H7 (cell line): ENCODE results near the gene FBLN2. TPM values are rescaled to one million over a fixed set of nuclear protein-coding genes. Genes with fewer than 3 reads are reported as not detected.

ENCODE experiments used
- DNase-seq: peaks from one replicate; pipeline ENCODE4 v3.0.0; 2012
- H3K27me3 ChIP-seq: 2 replicates; pipeline ENCODE4 v1.6.0; 2011; ENCODE audit warnings: mild to moderate bottlenecking, low read length; ENCODE audit not compliant: control insufficient read depth, insufficient read depth
- H3K36me3 ChIP-seq: replicated peaks from 2 replicates; pipeline ENCODE4 v1.5.1; 2011; ENCODE audit warnings: low read length; ENCODE audit not compliant: control insufficient read depth, insufficient read depth
- H3K4me3 ChIP-seq: 2 replicates; pipeline ENCODE4 v1.5.1; 2011; ENCODE audit warnings: low read depth, mild to moderate bottlenecking, control low read depth, low read length, moderate library complexity; ENCODE audit not compliant: insufficient read depth
- total RNA-seq: library from RNA; depleted of rRNA; stranded (reverse); fragments of >200 nt; shearing (Covaris generic); gene quantifications from 2 replicates; pipeline ENCODE4 v1.2.3, GENCODE V29; 2014; rRNA removed

The FBLN2 gene
- total RNA-seq, 1 experiment from 2014 or later, result 27.4 TPM

- Histone ChIP-seq H3K36me3 (no peaks in the 10 kb centered on the region), H3K4me3 (no peak overlapping the region), H3K27me3 (no peaks in the 10 kb centered on the region)
- no peak for DNase-seq
Measured at GRCh38 chr3:13684350-13684749, 135.4 kb downstream of the FBLN2 start.

GRCh38 chr3:13684854-13685253, 135.9 kb downstream of the FBLN2 start:
- Histone ChIP-seq H3K4me3 (no peak overlapping the region), H3K36me3 (no peaks in the 10 kb centered on the region), H3K27me3 (no peaks in the 10 kb centered on the region)
- DNase-seq, result peak; percentile 58

- Histone ChIP-seq H3K36me3 (no peaks in the 10 kb centered on the region), H3K4me3 (no peak overlapping the region), H3K27me3 (no peaks in the 10 kb centered on the region)
- peak; percentile 42 for DNase-seq
Measured at GRCh38 chr3:13685721-13686120, 136.8 kb downstream of the FBLN2 start.

GRCh38 chr3:13686367-13687160, 137.6 kb downstream of the FBLN2 start:
- H3K36me3 ChIP-seq, result no peaks in the 10 kb centered on the region
- H3K4me3 ChIP-seq, result no peak overlapping the region
- DNase-seq, result peak; percentile 72
- H3K27me3 ChIP-seq, result no peaks in the 10 kb centered on the region

GRCh38 chr3:13687517-13687943, 138.6 kb downstream of the FBLN2 start:
- Histone ChIP-seq H3K36me3 (no peaks in the 10 kb centered on the region), H3K4me3 (no peak overlapping the region), H3K27me3 (no peaks in the 10 kb centered on the region)
- DNase-seq, result peak; percentile 47

Other genes starting within 250 kb of the FBLN2 start
- gene NUP210, start 128.8 kb upstream of the FBLN2 start, total RNA-seq, result 40.1 and 50.3 TPM in 2 replicates
- 11.7 and 14.7 TPM in 2 replicates for gene HDAC11, start 68.8 kb upstream of the FBLN2 start, total RNA-seq